H1 (cell line): Measurements from ENCODE around the gene COL1A1. TPM values are rescaled to one million over a fixed set of nuclear protein-coding genes. Genes with fewer than 3 reads are reported as not detected.

Experiments used
- CTCF ChIA-PET: fragments of 300-600 bp; sonication (Branson Sonifier 250); formaldehyde crosslinking; loops from one replicate; lab custom pipeline; 2021; ENCODE audit not compliant: partially characterized antibody; lab: Charles Lee
- POLR2A ChIA-PET: fragments of 300-600 bp; sonication (Branson Sonifier 250); formaldehyde crosslinking; loops from one replicate; lab custom pipeline; 2021; ENCODE audit warnings: inconsistent platforms; ENCODE audit not compliant: partially characterized antibody; lab: Charles Lee
- DNase-seq, 2 experiments: peaks; one replicate each; pipeline versions ENCODE4 v3.0.0 to v3.0.0-alpha.2; 2010 to 2022; ENCODE audit warnings: low spot score in 2 of 2, low read depth in 1 of 2, mixed read lengths in 1 of 2
- FAIRE-seq: peaks from 2 replicates; lab custom pipeline; 2011; peaks lifted over from hg19 to GRCh38; lab: Jason Lieb, UNC
- H2AFZ ChIP-seq: 2 replicates; pipeline ENCODE4 v1.8.1; 2012; ENCODE audit warnings: low read length, inconsistent platforms
- H2AK5ac ChIP-seq: 2 replicates; pipeline ENCODE4 v1.6.1; 2013; ENCODE audit warnings: low read depth, low read length
- H2BK120ac ChIP-seq: replicated peaks from 2 replicates; pipeline ENCODE3; 2013; ENCODE audit warnings: low read depth, low read length, inconsistent platforms
- H2BK12ac ChIP-seq: 2 replicates; pipeline ENCODE4 v1.6.1; 2013; ENCODE audit warnings: low read depth, low read length
- H2BK15ac ChIP-seq: 2 replicates; pipeline ENCODE4 v1.6.1; 2013; ENCODE audit warnings: low read length
- H2BK20ac ChIP-seq: 2 replicates; pipeline ENCODE4 v1.6.1; 2013; ENCODE audit warnings: low read length
- H2BK5ac ChIP-seq: 2 replicates; pipeline ENCODE4 v1.6.1; 2013; ENCODE audit warnings: low read depth, low read length
- H3K14ac ChIP-seq: 2 replicates; pipeline ENCODE4 v1.6.1; 2013; ENCODE audit warnings: inconsistent platforms; ENCODE audit not compliant: insufficient read length
- H3K18ac ChIP-seq: 2 replicates; pipeline ENCODE4 v1.6.1; 2013; ENCODE audit warnings: low read length; ENCODE audit errors: extremely low read depth
- H3K23ac ChIP-seq: 2 replicates; pipeline ENCODE4 v1.6.1; 2013; ENCODE audit warnings: inconsistent platforms; ENCODE audit not compliant: insufficient read length
- H3K23me2 ChIP-seq: 2 replicates; pipeline ENCODE4 v1.6.1; 2013; ENCODE audit warnings: low read depth, low read length
- H3K27ac ChIP-seq: 2 replicates; pipeline ENCODE4 v1.6.1; 2011; ENCODE audit warnings: low read depth, low read length, inconsistent platforms
- H3K27me3 ChIP-seq, 4 experiments: replicated peaks in 1 of 4; 1 replicate in 1 of 4; 2 replicates in 3 of 4; pipeline versions ENCODE4 v1.6.1 to v1.8.1; 2011 to 2013; ENCODE audit warnings: low read length in 3 of 4, mild to moderate bottlenecking in 3 of 4, inconsistent platforms in 2 of 4, mixed read lengths in 2 of 4, moderate library complexity in 1 of 4; ENCODE audit not compliant: control insufficient read depth in 3 of 4, insufficient read depth in 3 of 4; ENCODE audit errors: extremely low read depth in 1 of 4
- H3K36me3 ChIP-seq, 4 experiments: 2 replicates each; pipeline versions ENCODE4 v1.6.1 to v1.8.1; 2011 to 2013; ENCODE audit warnings: mild to moderate bottlenecking in 4 of 4, low read length in 3 of 4, moderate library complexity in 2 of 4, control low read depth in 1 of 4, inconsistent platforms in 1 of 4; ENCODE audit not compliant: insufficient read depth in 4 of 4, control insufficient read depth in 2 of 4
- H3K4ac ChIP-seq: replicated peaks from 2 replicates; pipeline ENCODE3; 2013; ENCODE audit warnings: low read length, low read depth, mixed read lengths, inconsistent platforms; ENCODE audit not compliant: insufficient read length
- H3K4me1 ChIP-seq, 4 experiments: replicated peaks in 1 of 4; 1 replicate in 1 of 4; 2 replicates in 3 of 4; pipeline versions ENCODE4 v1.6.1 to v1.8.1; 2011 to 2013; ENCODE audit warnings: low read length in 3 of 4, inconsistent platforms in 2 of 4, mixed read lengths in 1 of 4; ENCODE audit not compliant: insufficient read depth in 4 of 4, control insufficient read depth in 3 of 4
- H3K4me2 ChIP-seq, 2 experiments: 2 replicates each; pipeline versions ENCODE4 v1.6.1 to v1.8.1; 2011 to 2013; ENCODE audit warnings: low read depth in 2 of 2, low read length in 2 of 2, control low read depth in 1 of 2, inconsistent platforms in 1 of 2, mild to moderate bottlenecking in 1 of 2; ENCODE audit not compliant: insufficient read depth in 1 of 2
- H3K4me3 ChIP-seq, 4 experiments: fragments of 200-600, 300-600 bp in 1 of 4; sonication (generic), shearing (Covaris generic), sonication (Bioruptor Twin) in 1 of 4; 2 replicates each; pipeline versions ENCODE4 v1.5.1 to v1.8.1; 2011 to 2016; ENCODE audit warnings: low read length in 4 of 4, low read depth in 3 of 4, control low read depth in 2 of 4, inconsistent platforms in 2 of 4, mild to moderate bottlenecking in 2 of 4, mixed read lengths in 1 of 4, moderate library complexity in 1 of 4; ENCODE audit not compliant: insufficient read depth in 2 of 4; ENCODE audit errors: extremely low read depth in 1 of 4
- H3K56ac ChIP-seq: replicated peaks from 2 replicates; pipeline ENCODE3; 2013; ENCODE audit warnings: low read depth, mild to moderate bottlenecking, mixed read lengths, low read length, inconsistent platforms; ENCODE audit not compliant: insufficient read length
- H3K79me1 ChIP-seq: 2 replicates; pipeline ENCODE4 v1.6.1; 2013; ENCODE audit warnings: low read depth, low read length, control low read depth
- H3K79me2 ChIP-seq, 2 experiments: 2 replicates each; pipeline versions ENCODE4 v1.6.1 to v1.8.1; 2012 to 2013; ENCODE audit warnings: low read length in 2 of 2, mild to moderate bottlenecking in 2 of 2, inconsistent platforms in 1 of 2; ENCODE audit not compliant: insufficient read depth in 2 of 2, control insufficient read depth in 1 of 2
- H3K9ac ChIP-seq, 4 experiments: replicated peaks in 1 of 4; 1 replicate in 1 of 4; 2 replicates in 3 of 4; pipeline versions ENCODE4 v1.6.1 to v1.8.1; 2011 to 2013; ENCODE audit warnings: low read depth in 3 of 4, low read length in 3 of 4, control low read depth in 2 of 4, mild to moderate bottlenecking in 2 of 4, moderate library complexity in 2 of 4, inconsistent platforms in 1 of 4; ENCODE audit errors: extremely low read depth in 1 of 4
- H3K9me3 ChIP-seq, 2 experiments: 2 replicates each; pipeline versions ENCODE4 v1.6.1 to v1.8.1; 2012 to 2013; ENCODE audit warnings: mild to moderate bottlenecking in 2 of 2, moderate library complexity in 2 of 2, control low read depth in 1 of 2, inconsistent platforms in 1 of 2, low read depth in 1 of 2, low read length in 1 of 2, mixed read lengths in 1 of 2; ENCODE audit not compliant: insufficient read depth in 2 of 2
- H4K20me1 ChIP-seq, 2 experiments: replicated peaks in 1 of 2; 2 replicates each; pipeline versions ENCODE3 to v1.8.1; 2011 to 2013; ENCODE audit warnings: inconsistent platforms in 2 of 2, low read length in 2 of 2, mild to moderate bottlenecking in 1 of 2; ENCODE audit not compliant: insufficient read depth in 2 of 2, control insufficient read depth in 1 of 2
- H4K5ac ChIP-seq: 2 replicates; pipeline ENCODE4 v1.6.1; 2013; ENCODE audit warnings: low read length, low read depth, mixed read lengths, inconsistent platforms; ENCODE audit not compliant: insufficient read length
- H4K8ac ChIP-seq: 2 replicates; pipeline ENCODE4 v1.8.0; 2013; ENCODE audit warnings: mild to moderate bottlenecking, moderate library complexity, low read length, inconsistent platforms; ENCODE audit not compliant: insufficient read depth; ENCODE audit errors: extremely low read depth
- H4K91ac ChIP-seq: replicated peaks from 2 replicates; pipeline ENCODE3; 2013; ENCODE audit warnings: low read length, mixed read lengths, inconsistent platforms; ENCODE audit not compliant: insufficient read length
- ATF3 ChIP-seq: IDR thresholded peaks from 2 replicates; pipeline ENCODE4 v1.6.1; 2011; ENCODE audit warnings: low read depth, mild to moderate bottlenecking, low read length; ENCODE audit not compliant: insufficient read depth
- BCL11A ChIP-seq, 2 experiments: IDR thresholded peaks; one replicate each; pipeline ENCODE4 v1.6.1; 2011; ENCODE audit warnings: low read depth in 2 of 2, low read length in 2 of 2, mild to moderate bottlenecking in 2 of 2
- CREB1 ChIP-seq: IDR thresholded peaks from 2 replicates; pipeline ENCODE4 v1.6.1; 2012; ENCODE audit warnings: inconsistent platforms
- JUND ChIP-seq: IDR thresholded peaks from 2 replicates; pipeline ENCODE4 v1.6.1; 2011; ENCODE audit warnings: mild to moderate bottlenecking, improper control_type of control experiment, low read length
- POLR2A ChIP-seq, 2 experiments: IDR thresholded peaks; 1 replicate in 1 of 2; 2 replicates in 1 of 2; pipeline ENCODE4 v1.6.1; 2011; ENCODE audit warnings: low read depth in 2 of 2, low read length in 2 of 2, mild to moderate bottlenecking in 2 of 2; ENCODE audit errors: control extremely low read depth in 1 of 2
- RBBP5 ChIP-seq: IDR thresholded peaks from 2 replicates; pipeline ENCODE4 v1.7.1; 2012; ENCODE audit warnings: low read depth, mild to moderate bottlenecking, inconsistent platforms, low read length, moderate library complexity, borderline replicate concordance
- SIN3A ChIP-seq, 2 experiments: IDR thresholded peaks in 1 of 2; conservative IDR thresholded peaks in 1 of 2; 2 replicates each; pipeline ENCODE4 v1.6.1; 2011 to 2012; ENCODE audit warnings: low read length in 2 of 2, improper control_type of control experiment in 1 of 2, low read depth in 1 of 2, mild to moderate bottlenecking in 1 of 2
- ZNF274 ChIP-seq: IDR thresholded peaks from 2 replicates; pipeline ENCODE4 v1.7.0; 2012; ENCODE audit warnings: low read length, borderline replicate concordance; ENCODE audit errors: extremely low read depth
- WGBS, 2 experiments: shearing (Covaris generic) in 1 of 2; methylation state at CpG; one replicate each; pipeline versions ENCODE4 v1.1.6 to v1.1.7; 2013 to 2015; ENCODE audit warnings: low lambda C conversion rate in 2 of 2, mixed read lengths in 2 of 2, inconsistent platforms in 1 of 2, low coverage in 1 of 2, missing lambda C conversion rate in 1 of 2; ENCODE audit not compliant: insufficient replicate concordance in 2 of 2, insufficient coverage in 1 of 2, insufficient read length in 1 of 2; ENCODE audit errors: extremely low coverage in 1 of 2, missing lambda C conversion rate in 1 of 2; 5-methylcytosine and 5-hydroxymethylcytosine counted together
- polyA plus RNA-seq, 7 experiments: library from polyadenylated mRNA; depleted of rRNA in 3 of 7; stranded (reverse) in 5 of 7; unstranded in 2 of 7; fragments of >200 nt in 5 of 7; fragments of 200-250 nt in 2 of 7; gene quantifications; 1 replicate in 5 of 7; 2 replicates in 1 of 7; 4 replicates in 1 of 7; pipeline versions ENCODE4 v1.2.1 to v1.2.3, GENCODE V29; 2011 to 2013; ENCODE audit warnings: missing spikeins in 2 of 7, mixed read lengths in 2 of 7
- total RNA-seq: library from RNA; stranded (reverse); fragmentation: NEBNext Ultra II Directional; extraction: Animal tissue kit (Norgen Biotek cat#: 25700); gene quantifications from 2 replicates; pipeline ENCODE4 v1.2.1, GENCODE V29; 2021

COL1A1 gene
- total and polyA plus RNA-seq, 2 of the 8 experiments (the other 6 are each of a cell fraction or from before 2014, with no cell fraction given) = 14.1 to 80.4 TPM

GRCh38 chr17:50199803-50200456 lies 1.5 kb downstream of the COL1A1 start:
- Histone ChIP-seq H3K27ac (no peak overlapping the region), H3K23me2 (peaks cover 11% of the 10 kb centered on the region; the same call in 1 of the 2 replicates), H3K79me1 (no peaks in the 10 kb centered on the region), H3K36me3 (peaks cover 10 to 34% (median 19%) of the 10 kb centered on the region in 4 experiments), H4K5ac (no peak overlapping the region), H3K9me3 (no peaks in the 10 kb centered on the region), H3K14ac (no peak overlapping the region), H2BK120ac (no peak overlapping the region), H4K91ac (no peak overlapping the region), H2BK5ac (no peak overlapping the region), H3K18ac (no peak overlapping the region), H2BK20ac (no peak overlapping the region), H3K23ac (no peak overlapping the region), H3K27me3 (peaks cover 0 to 22% (median 11%) of the 10 kb centered on the region in 4 experiments; a peak in 5 of 7 replicates), H2BK15ac (no peak overlapping the region), H3K79me2 (no peaks in the 10 kb centered on the region), H3K4me1 (peaks cover 0 to 5% (median 1%) of the 10 kb centered on the region in 4 experiments; a peak in 4 of 7 replicates), H3K56ac (no peak overlapping the region), H2AFZ (no peak overlapping the region), H3K4ac (no peak overlapping the region), H2BK12ac (no peak overlapping the region), H2AK5ac (no peak overlapping the region), H3K4me3 (peak overlapping the region; percentile 49 to 72 (median 60)), H4K20me1 (peaks cover 0 to 4% of the 10 kb centered on the region in 2 experiments), H3K9ac (peak overlapping the region in 2 of 4 experiments; percentile 6 to 29; a peak in 1 of 7 replicates), H3K4me2 (peak overlapping the region; percentile 64 to 88), H4K8ac (peak overlapping the region; percentile 15; the same call in 1 of the 2 replicates)
- DNase-seq = peak in 1 of 2 experiments; percentile 80
- ChIA-PET CTCF (interaction anchor here (0.6 to 24.4 kb wide), 45 partner anchors 9 to 996 kb away, joined by 3 to 1349 read pairs (median 4); partner anchors contain the start of genes LRRC59, SGCA and TMEM92), POLR2A (interaction anchor here (0.8 to 4.5 kb wide), 14 partner anchors 11 to 162 kb away, joined by 3 to 22 read pairs (median 6); partner anchors contain the start of gene TMEM92)
- no peak for FAIRE-seq
- WGBS, 2 experiments = 3% methylated on average over 27 of the region's 36 CpGs; no CpG with 5 or more reads in 1 of the 2 experiments
- TF ChIP-seq BCL11A (IDR thresholded peaks at IDR 0.05; ENCODE audit: low read depth in 2 of 2, low read length in 2 of 2) = no peak
- no peak for TF ChIP-seq ATF3
- TF ChIP-seq ZNF274 = no peak
- peak in 1 of 2 experiments; percentile 6; a peak in 1 of 4 replicates for TF ChIP-seq SIN3A (conservative IDR thresholded peaks at IDR 0.05 in 1 of 2, IDR thresholded peaks at IDR 0.05 in 1 of 2; ENCODE audit: low read depth in 1 of 2, low read length in 2 of 2)
- 0 out of 2 replicates have a peak, but pooled peaks have one; percentile 13 for TF ChIP-seq JUND
- 0 out of 3 replicates have a peak, but pooled peaks of 1 of the 2 experiments have one; percentile 31 for TF ChIP-seq POLR2A (IDR thresholded peaks at IDR 0.05; ENCODE audit: control extremely low read depth in 1 of 2, low read depth in 2 of 2, low read length in 2 of 2)
- TF ChIP-seq CREB1 = peak; percentile 95
- TF ChIP-seq RBBP5 = 0 out of 2 replicates have a peak, but pooled peaks have one; percentile 40
